Caco-2 (cell line): Measurements from ENCODE around the gene OR2T10. TPM values are rescaled to one million over a fixed set of nuclear protein-coding genes. Genes with fewer than 3 reads are reported as not detected.

Source experiments
- total RNA-seq: library from RNA; stranded (reverse); gene quantifications from 2 replicates; pipeline ENCODE4 v1.2.3, GENCODE V29; 2022

OR2T10 gene
- total RNA-seq, 1 experiment from 2014 or later = not detected

Other genes starting within 250 kb of the OR2T10 start
- gene OR14C36, start 248.9 kb downstream of the OR2T10 start, total RNA-seq = not detected in 2 replicates
- not detected in 2 replicates for gene OR2T4, start 236.0 kb downstream of the OR2T10 start, total RNA-seq
- not detected in 2 replicates for gene OR2T6, start 222.0 kb downstream of the OR2T10 start, total RNA-seq
- not detected in 2 replicates for gene OR2T1, start 194.7 kb downstream of the OR2T10 start, total RNA-seq
- not detected in 2 replicates for gene OR2T2, start 152.1 kb downstream of the OR2T10 start, total RNA-seq
- not detected in 2 replicates for gene OR2T3, start 124.3 kb downstream of the OR2T10 start, total RNA-seq
- not detected in 2 replicates for gene OR2T5, start 109.1 kb downstream of the OR2T10 start, total RNA-seq
- not detected in 2 replicates for gene OR2G6, start 89.6 kb downstream of the OR2T10 start, total RNA-seq
- gene OR2T29, start 34.9 kb downstream of the OR2T10 start, total RNA-seq = not detected in 2 replicates
- not detected in 2 replicates for gene OR2T34, start 22.9 kb downstream of the OR2T10 start, total RNA-seq
- not detected in 2 replicates for gene OR2T11, start 37.4 kb upstream of the OR2T10 start, total RNA-seq
- gene OR2T35, start 47.6 kb upstream of the OR2T10 start, total RNA-seq = not detected in 2 replicates
- gene OR2T27, start 57.8 kb upstream of the OR2T10 start, total RNA-seq = not detected in 2 replicates
- gene OR14I1, start 105.1 kb upstream of the OR2T10 start, total RNA-seq = not detected in 2 replicates
- gene LYPD8, start 158.1 kb upstream of the OR2T10 start, total RNA-seq = not detected in 2 replicates
- 21.3 and 22.4 TPM in 2 replicates for gene SH3BP5L, start 228.2 kb upstream of the OR2T10 start, total RNA-seq
- gene ZNF672, start 240.5 kb upstream of the OR2T10 start, total RNA-seq = 27.3 and 29.1 TPM in 2 replicates